Upper lobe of left lung (tissue), 6 donors: ENCODE measurements around the gene ZPLD1. TPM values are rescaled to one million over a fixed set of nuclear protein-coding genes. Genes with fewer than 3 reads are reported as not detected.

Experiments
- ATAC-seq, 2 donors: fragments of 200-7000 bp; cut with Tn5 transposase; one replicate each; pipeline ENCODE4 v1.9.1; 2022; ENCODE audit warnings: mild to moderate bottlenecking in 2 of 2, moderate library complexity in 2 of 2; ENCODE audit not compliant: low FRiP score in 2 of 2
- DNase-seq, 2 donors: peaks; one replicate each; pipeline ENCODE4 v3.0.0-alpha.2; 2019 to 2020
- H3K27ac ChIP-seq, 4 donors: fragments of 200-600 bp; sonication (generic); one replicate each; pipeline ENCODE4 v1.5.1; 2016 to 2019
- H3K27me3 ChIP-seq, 4 donors: fragments of 200-600 bp; sonication (generic); one replicate each; pipeline ENCODE4 v1.5.1; 2017 to 2019
- H3K36me3 ChIP-seq, 4 donors: fragments of 200-600 bp; sonication (generic); one replicate each; pipeline ENCODE4 v1.5.1; 2016 to 2019
- H3K4me1 ChIP-seq, 4 donors: fragments of 200-600 bp; sonication (generic); one replicate each; pipeline ENCODE4 v1.5.1; 2018 to 2019
- H3K4me3 ChIP-seq, 4 donors: fragments of 200-600 bp; sonication (generic); one replicate each; pipeline ENCODE4 v1.5.1; 2017 to 2019; ENCODE audit warnings: mild to moderate bottlenecking in 2 of 4, moderate library complexity in 1 of 4
- H3K9me3 ChIP-seq, 4 donors: fragments of 200-600 bp; sonication (generic); one replicate each; pipeline ENCODE4 v1.5.1; 2018 to 2019
- EP300 ChIP-seq, 4 donors: sonication (generic); formaldehyde crosslinking; IDR thresholded peaks; one replicate each; pipeline ENCODE4 v1.5.1; 2017; ENCODE audit warnings: antibody characterized with exemption in 4 of 4, control low read depth in 2 of 4
- POLR2A ChIP-seq, 4 donors: fragments of 450-650 bp; IDR thresholded peaks; one replicate each; pipeline ENCODE4 v1.5.1; 2016 to 2017; ENCODE audit warnings: antibody characterized with exemption in 4 of 4, mild to moderate bottlenecking in 2 of 4
- POLR2AphosphoS5 ChIP-seq, 2 donors: sonication (generic); formaldehyde crosslinking; IDR thresholded peaks; one replicate each; pipeline ENCODE4 v1.5.1; 2017; ENCODE audit warnings: antibody characterized with exemption in 2 of 2
- WGBS, 2 donors: methylation state at CpG; one replicate each; pipeline ENCODE4 v1.1.5; 2017 to 2018; 5-methylcytosine and 5-hydroxymethylcytosine counted together
- total RNA-seq, 6 donors: library from RNA; depleted of rRNA in 4 of 6; stranded (reverse); fragments of >200 nt in 4 of 6; gene quantifications; one replicate each; pipeline versions ENCODE4 v1.1.0 to v1.2.1, GENCODE V29; 2016 to 2021
- TF ChIP-seq, protein P1 (sequence below), 6 experiments: fragments of 450-650 bp in 4 of 6; fragments of 200-600 bp in 2 of 6; sonication (generic) in 2 of 6; IDR thresholded peaks; one replicate each; pipeline ENCODE4 v1.5.1; 2016 to 2019; ENCODE audit warnings: antibody characterized with exemption in 6 of 6
- donor health status: DM: no; HTN: no; CAD: no; lungs with moderate emphysema.
- donor health status: DM: no; HTN: yes; CAD: no; lungs with severe emphysema.

The ZPLD1 gene
- total RNA-seq, 6 donors from 2014 or later: not detected

DNA sequence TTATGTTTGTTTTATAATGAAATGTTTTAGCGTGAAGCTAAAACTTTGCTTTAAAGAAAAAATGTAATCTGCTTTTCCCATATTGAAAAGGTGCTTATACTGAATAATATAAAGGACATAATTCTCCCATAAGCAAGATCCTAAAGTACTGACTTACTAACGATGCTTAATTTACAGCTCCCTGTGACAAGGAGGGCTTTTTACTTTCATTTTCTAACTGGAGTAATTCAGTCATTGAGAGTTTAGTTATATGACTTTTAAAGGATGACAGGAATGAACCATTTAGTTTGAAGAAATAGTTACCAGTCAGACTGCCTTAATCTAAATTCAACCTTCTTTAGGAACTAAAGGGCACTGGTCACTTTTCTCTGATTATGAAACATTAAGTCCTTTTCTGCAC is 19.3 kb upstream of the ZPLD1 start:
- Histone ChIP-seq H3K27me3 (no peaks in the 10 kb centered on the region), H3K9me3 (no peaks in the 10 kb centered on the region), H3K4me1 (no peaks in the 10 kb centered on the region), H3K4me3 (peak overlapping the region in 1 of 4 donors; percentile 8), H3K27ac (no peak overlapping the region), H3K36me3 (no peaks in the 10 kb centered on the region)
- ATAC-seq (no peak), DNase-seq (no peak)
- no peak for TF ChIP-seq EP300 (IDR thresholded peaks at IDR 0.05)
- no peak for TF ChIP-seq POLR2A (IDR thresholded peaks at IDR 0.05)
- no peak for TF ChIP-seq POLR2AphosphoS5 (IDR thresholded peaks at IDR 0.05)
- TF ChIP-seq, protein P1, sequence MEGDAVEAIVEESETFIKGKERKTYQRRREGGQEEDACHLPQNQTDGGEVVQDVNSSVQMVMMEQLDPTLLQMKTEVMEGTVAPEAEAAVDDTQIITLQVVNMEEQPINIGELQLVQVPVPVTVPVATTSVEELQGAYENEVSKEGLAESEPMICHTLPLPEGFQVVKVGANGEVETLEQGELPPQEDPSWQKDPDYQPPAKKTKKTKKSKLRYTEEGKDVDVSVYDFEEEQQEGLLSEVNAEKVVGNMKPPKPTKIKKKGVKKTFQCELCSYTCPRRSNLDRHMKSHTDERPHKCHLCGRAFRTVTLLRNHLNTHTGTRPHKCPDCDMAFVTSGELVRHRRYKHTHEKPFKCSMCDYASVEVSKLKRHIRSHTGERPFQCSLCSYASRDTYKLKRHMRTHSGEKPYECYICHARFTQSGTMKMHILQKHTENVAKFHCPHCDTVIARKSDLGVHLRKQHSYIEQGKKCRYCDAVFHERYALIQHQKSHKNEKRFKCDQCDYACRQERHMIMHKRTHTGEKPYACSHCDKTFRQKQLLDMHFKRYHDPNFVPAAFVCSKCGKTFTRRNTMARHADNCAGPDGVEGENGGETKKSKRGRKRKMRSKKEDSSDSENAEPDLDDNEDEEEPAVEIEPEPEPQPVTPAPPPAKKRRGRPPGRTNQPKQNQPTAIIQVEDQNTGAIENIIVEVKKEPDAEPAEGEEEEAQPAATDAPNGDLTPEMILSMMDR (IDR thresholded peaks at IDR 0.05): no peak
- 44 to 61% methylated on average over 2 of the region's 2 CpGs for WGBS, 2 donors

DNA sequence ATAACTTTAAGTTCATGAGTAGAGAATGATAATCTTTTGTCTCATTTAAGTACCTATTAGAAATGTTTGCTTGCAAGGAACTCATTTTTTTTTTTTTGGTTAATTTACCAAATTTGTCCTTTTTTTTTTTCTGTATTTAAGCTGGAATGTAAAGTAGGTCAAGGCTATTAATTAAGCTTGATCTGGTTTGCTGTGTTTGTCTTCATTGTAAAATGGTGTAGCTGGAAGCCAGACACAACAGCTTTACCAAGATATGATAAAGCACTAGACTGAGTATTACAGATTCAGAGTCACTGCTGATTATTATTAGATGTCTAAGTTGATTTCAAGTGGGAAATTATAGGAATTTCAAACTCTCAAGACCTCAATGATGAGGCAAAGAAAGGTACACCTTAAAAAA is 15.0 kb upstream of the ZPLD1 start:
- DNase-seq (no peak), ATAC-seq (no peak)

DNA sequence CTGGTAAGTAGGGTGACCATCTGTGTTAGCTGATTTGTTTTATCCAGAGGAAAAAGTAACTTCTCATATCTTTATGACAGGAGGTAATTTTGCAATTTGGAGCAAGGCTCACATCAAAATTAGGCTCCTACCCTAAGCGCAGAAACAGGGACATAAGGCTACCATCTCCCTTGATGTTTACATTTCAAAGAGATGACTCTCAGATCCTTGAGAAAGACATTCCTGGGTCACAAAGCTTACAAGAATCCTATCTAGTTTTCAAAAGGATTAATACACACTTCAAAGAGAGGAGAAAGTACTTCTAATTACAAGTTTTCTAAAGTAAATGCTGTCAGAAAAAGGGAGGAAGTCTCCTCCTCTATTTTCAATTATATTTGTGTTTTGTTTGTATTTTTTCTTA is 7.0 kb downstream of the ZPLD1 start:
- TF ChIP-seq POLR2AphosphoS5 (IDR thresholded peaks at IDR 0.05): no peak
- TF ChIP-seq, protein P1 (IDR thresholded peaks at IDR 0.05): no peak
- TF ChIP-seq POLR2A (IDR thresholded peaks at IDR 0.05): no peak
- TF ChIP-seq EP300 (IDR thresholded peaks at IDR 0.05): no peak
- Histone ChIP-seq H3K9me3 (no peaks in the 10 kb centered on the region), H3K27me3 (no peaks in the 10 kb centered on the region), H3K4me1 (no peaks in the 10 kb centered on the region), H3K27ac (no peak overlapping the region), H3K36me3 (no peaks in the 10 kb centered on the region), H3K4me3 (no peak overlapping the region)
- 55 to 77% methylated on average over 1 of the region's 1 CpG for WGBS, 2 donors
- DNase-seq: no peak
- ATAC-seq: no peak

More for the DNA sequence above, 15.0 kb upstream of the ZPLD1 start:
- Histone ChIP-seq H3K4me1 (no peaks in the 10 kb centered on the region), H3K4me3 (no peak overlapping the region), H3K27me3 (no peaks in the 10 kb centered on the region), H3K27ac (no peak overlapping the region), H3K36me3 (no peaks in the 10 kb centered on the region), H3K9me3 (no peaks in the 10 kb centered on the region)
- no peak for TF ChIP-seq EP300 (IDR thresholded peaks at IDR 0.05)
- TF ChIP-seq POLR2A (IDR thresholded peaks at IDR 0.05): no peak
- no peak for TF ChIP-seq POLR2AphosphoS5 (IDR thresholded peaks at IDR 0.05)
- TF ChIP-seq, protein P1 (IDR thresholded peaks at IDR 0.05): no peak

DNA sequence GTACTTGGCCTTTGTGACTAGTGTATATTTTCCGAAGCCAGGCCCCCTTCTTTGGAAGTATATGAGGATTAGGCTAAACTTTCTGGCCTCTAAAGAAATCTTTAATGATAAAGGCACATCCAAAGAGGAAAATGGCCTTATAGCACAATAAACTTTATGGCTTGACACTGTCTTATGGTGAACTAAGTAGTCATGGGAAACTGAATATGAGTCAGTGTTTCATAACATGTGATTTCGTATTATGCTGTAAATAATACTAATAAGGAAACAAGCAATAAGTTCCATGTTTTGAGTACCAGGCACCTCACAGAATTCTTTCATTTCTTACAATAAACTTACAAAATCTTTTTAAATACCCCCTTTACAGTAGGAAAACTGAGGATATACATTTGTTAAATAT is 8.2 kb downstream of the ZPLD1 start:
- TF ChIP-seq, protein P1 (IDR thresholded peaks at IDR 0.05): no peak
- TF ChIP-seq POLR2A (IDR thresholded peaks at IDR 0.05): no peak
- TF ChIP-seq EP300 (IDR thresholded peaks at IDR 0.05): no peak
- no peak for TF ChIP-seq POLR2AphosphoS5 (IDR thresholded peaks at IDR 0.05)
- WGBS, 2 donors: 83 to 88% methylated on average over 2 of the region's 2 CpGs
- DNase-seq: no peak
- Histone ChIP-seq H3K9me3 (no peaks in the 10 kb centered on the region), H3K36me3 (no peaks in the 10 kb centered on the region), H3K4me1 (no peaks in the 10 kb centered on the region), H3K27ac (no peak overlapping the region), H3K4me3 (no peak overlapping the region), H3K27me3 (no peaks in the 10 kb centered on the region)
- ATAC-seq: no peak

DNA sequence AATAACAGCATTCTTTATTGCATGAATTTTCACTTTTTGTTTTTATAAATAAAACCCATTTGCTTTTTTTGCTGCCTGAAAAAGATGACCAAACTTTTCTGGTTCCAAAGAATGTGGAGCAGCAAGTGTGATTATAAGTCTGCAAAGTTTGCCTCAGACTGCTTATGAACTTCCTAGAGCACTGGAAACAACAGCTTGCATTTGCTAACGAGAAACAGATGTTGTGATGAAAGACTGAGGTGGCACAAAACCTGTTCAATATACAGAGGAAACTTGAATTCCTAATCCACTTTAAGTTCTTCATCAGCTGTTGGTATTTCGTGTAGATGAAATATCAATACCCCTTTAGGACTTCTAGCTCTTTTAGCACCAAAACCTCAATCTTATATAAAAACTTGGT is 9.3 kb downstream of the ZPLD1 start:
- Histone ChIP-seq H3K9me3 (no peaks in the 10 kb centered on the region), H3K4me3 (no peak overlapping the region), H3K27me3 (no peaks in the 10 kb centered on the region), H3K27ac (no peak overlapping the region), H3K36me3 (no peaks in the 10 kb centered on the region), H3K4me1 (no peaks in the 10 kb centered on the region)
- 42 to 48% methylated on average over 2 of the region's 2 CpGs for WGBS, 2 donors
- TF ChIP-seq, protein P1 (IDR thresholded peaks at IDR 0.05): no peak
- TF ChIP-seq POLR2A (IDR thresholded peaks at IDR 0.05): no peak
- TF ChIP-seq POLR2AphosphoS5 (IDR thresholded peaks at IDR 0.05): no peak
- TF ChIP-seq EP300 (IDR thresholded peaks at IDR 0.05): no peak
- ATAC-seq: no peak
- no peak for DNase-seq
